CMK (cell line): Measurements from ENCODE around the gene GPAT3.
"Not testable (repeated sequence)": the region's sequence is repeated elsewhere in the genome, so short reads cannot be mapped to it uniquely, and the experiment has no call there.

Experiments
- DNase-seq: peaks from one replicate; pipeline ENCODE4 v3.0.0-alpha.2; 2010; ENCODE audit warnings: low read depth

GPAT3 gene

GRCh38 chr4:83535520-83536361 is at the start of gene GPAT3:
Gene GPAT3, plus strand, starts transcription at chr4:83536108. Its CDS starts 515 bp downstream, at chr4:83536623.
- DNase-seq, result peak; percentile 29

- no peak for DNase-seq
These were observed 49.3 kb upstream of the GPAT3 start for GRCh38 chr4:83486457-83487129.

DNA sequence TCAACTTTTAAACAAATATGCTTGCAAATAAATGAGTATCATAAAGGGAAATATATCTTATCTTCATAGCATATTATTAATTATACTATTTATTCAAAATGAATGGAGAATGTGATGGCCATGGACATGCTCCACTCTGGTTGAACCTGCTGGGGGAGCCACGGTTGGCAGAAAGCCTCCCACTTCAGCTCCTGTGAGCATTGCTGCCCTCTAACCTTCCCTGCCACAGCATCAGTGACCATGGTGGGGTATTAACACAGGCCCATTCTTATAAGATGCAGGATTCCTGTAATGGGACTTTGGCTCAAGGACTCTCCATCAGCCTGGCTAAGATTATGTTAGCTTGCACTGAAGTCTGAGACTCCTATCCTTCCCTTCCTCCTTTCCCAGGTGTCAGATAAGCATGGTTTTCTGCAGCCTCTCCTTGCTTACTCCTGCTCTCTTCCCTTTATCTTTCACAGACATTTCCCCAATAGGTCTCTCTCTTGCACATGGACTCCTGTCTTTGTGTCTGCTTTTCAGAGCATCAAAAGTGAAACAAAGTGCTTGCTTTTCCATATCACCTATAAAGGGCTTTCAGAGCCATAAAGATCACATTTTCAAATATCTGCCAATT is 46.1 kb upstream of the GPAT3 start:
- no peak for DNase-seq

DNA sequence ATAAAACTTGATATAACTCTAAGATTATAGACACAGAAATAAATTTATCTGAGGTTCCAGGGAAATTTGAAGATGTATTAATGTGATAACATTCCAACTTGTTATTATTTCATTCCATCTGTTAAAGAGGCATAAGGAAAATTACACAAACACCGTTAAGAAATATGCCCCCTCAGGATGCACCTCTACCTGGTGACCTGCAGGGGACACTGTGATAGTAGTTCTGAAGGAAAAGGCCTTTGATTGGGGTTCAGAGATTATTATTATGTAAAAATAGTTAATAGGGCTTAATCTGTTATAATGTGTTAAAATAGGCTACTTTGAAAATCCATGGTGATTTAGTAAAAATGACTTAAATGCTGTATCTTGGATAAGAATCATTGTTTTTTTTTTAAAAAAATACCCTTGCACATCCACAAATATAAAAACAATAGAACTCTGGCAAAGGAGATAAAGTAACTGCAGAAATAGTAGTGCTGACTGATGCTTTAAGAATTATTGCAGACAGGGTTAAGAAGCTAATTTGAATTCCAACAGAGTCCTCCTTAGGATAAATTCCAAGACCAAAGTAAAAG is 44.9 kb upstream of the GPAT3 start:
- peak; percentile 56 for DNase-seq

- DNase-seq, result not testable (repeated sequence)
These were observed 39.6 kb upstream of the GPAT3 start for GRCh38 chr4:83496085-83496917.

GRCh38 chr4:83498187-83498586 is 37.7 kb upstream of the GPAT3 start:
- DNase-seq, result no peak

DNA sequence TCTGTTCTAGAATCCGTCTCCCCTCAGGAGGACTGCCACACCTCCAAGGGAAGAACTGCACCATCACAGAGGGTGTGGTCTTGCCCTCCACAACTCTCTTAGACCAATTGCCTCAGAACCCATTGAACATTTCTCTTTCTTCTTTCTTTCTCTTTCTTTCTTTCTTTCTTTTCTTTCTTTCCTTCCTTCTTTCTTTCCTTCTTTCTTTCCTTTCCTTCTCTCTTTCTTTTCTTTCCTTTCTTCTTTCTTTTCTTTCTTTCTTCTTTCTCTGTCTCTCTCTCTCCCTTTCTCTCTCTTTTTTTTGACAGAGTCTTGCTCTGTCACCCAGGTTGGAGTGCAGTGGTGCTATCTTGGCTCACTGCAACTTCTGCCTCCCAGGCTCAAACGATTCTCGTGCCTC is 34.2 kb upstream of the GPAT3 start:
- not testable (repeated sequence) for DNase-seq

DNA sequence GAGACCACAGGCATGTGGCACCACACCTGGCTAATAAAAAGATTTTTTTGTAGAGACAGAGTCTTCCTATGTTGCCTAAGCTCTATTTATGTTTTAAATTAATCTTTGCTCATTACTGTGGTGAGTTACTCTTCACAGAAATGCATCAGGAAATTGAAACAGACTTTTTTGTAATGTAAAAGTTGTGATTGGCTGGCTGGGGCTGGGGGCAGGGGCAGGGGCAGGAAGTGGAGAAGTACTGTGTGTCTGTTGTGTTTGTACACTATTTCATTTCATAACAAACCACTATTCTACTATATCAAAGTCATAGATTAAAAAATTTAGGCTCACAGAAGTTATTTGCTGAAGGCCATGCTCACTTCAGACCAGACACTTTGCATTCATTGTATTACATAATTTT is 31.9 kb upstream of the GPAT3 start:
- no peak for DNase-seq

DNA sequence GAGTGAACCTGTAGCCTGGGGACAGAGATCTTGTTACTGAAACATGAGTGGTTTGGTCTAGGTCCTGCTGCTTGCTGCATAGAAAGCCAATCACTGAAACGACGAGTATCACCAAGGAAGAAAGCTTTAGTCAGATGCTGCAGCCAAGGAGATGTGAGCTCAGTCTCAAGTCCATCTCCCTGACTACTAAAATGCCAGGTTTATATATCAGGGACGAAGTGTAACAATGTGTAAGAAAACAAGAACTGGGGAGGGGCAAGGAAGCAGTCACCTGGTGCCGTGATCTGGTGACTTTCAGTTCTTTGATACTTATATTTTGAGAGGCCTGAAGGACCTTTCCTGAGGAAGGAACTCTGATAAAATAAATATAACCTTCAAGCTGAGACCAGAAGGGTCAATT is 31.4 kb upstream of the GPAT3 start:
- DNase-seq, result no peak

GRCh38 chr4:83504996-83505395 is 30.9 kb upstream of the GPAT3 start:
- DNase-seq, result no peak

- peak; percentile 69 for DNase-seq
These were observed 26.7 kb upstream of the GPAT3 start for GRCh38 chr4:83509156-83509585.

DNA sequence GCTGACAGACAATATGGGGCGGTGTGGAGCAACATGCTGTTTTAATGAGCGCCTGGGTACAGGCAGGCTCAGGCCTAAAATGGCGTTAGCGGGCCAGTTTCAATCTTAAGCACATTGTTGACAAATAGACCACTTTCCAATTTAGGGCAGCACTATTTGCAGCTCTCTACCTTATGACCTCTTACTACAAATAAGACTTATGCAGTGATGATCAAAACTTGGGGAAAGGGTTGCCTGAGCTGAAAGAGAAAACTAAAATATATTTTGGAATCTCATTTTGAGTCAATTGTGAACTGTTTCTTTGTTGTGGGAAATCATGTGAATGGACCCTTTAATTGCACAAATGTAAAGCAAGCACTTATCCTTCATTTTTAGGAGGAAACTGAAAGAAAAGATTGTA is 25.5 kb upstream of the GPAT3 start:
- no peak for DNase-seq

GRCh38 chr4:83516042-83516772 is 19.7 kb upstream of the GPAT3 start:
- no peak for DNase-seq

GRCh38 chr4:83522239-83522638 is 13.7 kb upstream of the GPAT3 start:
- DNase-seq, result no peak

DNA sequence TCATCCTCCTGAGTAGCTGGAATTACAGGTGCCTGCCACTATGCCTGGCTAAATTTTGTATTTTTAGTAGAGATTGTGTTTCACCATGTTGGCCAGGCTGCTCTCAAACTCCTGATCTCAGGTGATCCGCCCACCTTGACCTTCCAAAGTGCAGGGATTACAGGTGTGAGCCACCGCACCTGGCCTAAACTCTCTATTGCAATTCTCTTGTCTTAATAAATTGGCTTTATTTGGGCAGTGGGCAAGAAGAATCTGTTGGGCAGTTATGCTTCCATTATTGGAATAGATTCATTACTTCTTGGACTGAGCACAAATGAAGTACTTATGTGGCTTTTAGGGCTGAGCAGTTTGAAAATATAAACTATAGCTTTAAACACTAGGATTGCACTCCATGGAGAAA is 8.2 kb upstream of the GPAT3 start:
- no peak for DNase-seq

DNA sequence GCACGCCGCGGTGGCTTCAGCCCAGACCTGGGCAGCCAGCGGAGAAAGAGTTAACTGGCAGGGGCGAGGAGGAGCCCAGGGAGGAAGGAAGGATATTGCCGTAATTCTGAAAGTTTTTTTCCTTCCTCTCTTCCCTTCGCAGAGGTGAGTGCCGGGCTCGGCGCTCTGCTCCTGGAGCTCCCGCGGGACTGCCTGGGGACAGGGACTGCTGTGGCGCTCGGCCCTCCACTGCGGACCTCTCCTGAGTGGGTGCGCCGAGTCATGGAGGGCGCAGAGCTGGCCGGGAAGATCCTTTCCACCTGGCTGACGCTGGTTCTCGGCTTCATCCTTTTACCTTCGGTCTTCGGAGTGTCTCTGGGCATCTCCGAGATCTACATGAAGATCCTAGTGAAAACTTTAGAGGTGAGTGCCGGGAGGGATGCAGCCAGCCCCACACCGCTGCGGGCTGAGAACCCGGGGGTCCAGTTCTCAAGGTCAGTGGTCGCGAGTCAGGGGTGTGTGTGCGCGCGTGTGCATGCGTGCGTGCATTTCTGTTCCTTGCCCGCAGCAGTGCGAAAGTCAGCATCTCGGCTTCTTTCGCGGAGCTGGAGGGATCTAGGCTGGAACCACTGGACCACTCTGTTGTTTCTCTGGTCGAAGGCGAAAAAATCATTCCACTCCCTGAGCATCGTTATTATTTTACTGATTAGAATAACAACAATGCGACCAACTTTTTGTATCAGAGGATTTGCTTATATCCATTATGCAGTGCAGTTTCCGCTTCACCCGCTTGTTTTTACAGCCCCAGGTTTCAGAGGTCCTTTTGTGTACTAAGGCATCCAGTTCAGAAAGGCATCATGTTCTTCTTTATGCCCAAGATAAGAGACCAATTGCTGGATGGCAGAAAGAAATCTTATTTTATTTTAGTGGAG is 709 bp downstream of the GPAT3 start:
- DNase-seq, result no peak

DNA sequence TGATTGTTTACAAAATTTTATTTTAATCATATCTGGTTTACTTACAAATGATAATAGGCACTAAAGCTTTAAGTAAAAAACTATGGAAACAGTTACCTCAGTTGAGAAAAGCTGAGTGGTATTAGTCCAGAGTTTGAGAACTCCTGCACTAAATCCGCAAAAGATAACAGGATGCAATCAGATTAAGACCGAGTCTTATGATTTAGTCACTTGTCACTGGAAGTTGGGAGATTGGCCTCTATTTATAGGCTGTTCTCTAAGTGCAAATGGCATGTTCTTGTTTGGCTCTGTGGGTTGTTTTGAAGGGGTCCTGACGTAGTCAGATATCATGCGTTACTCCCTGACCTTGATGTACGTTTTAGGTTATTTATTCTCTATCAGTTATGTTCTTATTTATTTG is 6.3 kb downstream of the GPAT3 start:
- DNase-seq, result no peak

DNA sequence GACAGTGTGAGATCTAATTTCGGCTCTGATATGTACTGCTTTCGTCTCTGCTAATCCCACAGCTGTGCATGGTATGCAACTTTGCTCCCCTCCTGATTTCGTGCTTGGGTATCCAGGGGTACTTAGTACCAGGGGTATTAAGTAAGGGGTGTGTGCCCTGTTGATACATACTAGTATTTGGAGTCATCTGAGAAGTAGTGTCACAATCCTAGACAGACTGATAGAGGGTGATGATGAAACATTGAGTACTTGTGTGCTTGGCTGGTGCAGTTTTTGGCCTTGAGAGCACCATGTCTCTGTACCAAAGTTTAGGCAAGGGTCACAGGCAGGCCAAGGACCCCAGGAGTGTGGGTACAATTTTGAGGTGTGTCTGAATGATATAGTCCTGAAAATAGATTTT is 10.9 kb downstream of the GPAT3 start:
- no peak for DNase-seq

DNA sequence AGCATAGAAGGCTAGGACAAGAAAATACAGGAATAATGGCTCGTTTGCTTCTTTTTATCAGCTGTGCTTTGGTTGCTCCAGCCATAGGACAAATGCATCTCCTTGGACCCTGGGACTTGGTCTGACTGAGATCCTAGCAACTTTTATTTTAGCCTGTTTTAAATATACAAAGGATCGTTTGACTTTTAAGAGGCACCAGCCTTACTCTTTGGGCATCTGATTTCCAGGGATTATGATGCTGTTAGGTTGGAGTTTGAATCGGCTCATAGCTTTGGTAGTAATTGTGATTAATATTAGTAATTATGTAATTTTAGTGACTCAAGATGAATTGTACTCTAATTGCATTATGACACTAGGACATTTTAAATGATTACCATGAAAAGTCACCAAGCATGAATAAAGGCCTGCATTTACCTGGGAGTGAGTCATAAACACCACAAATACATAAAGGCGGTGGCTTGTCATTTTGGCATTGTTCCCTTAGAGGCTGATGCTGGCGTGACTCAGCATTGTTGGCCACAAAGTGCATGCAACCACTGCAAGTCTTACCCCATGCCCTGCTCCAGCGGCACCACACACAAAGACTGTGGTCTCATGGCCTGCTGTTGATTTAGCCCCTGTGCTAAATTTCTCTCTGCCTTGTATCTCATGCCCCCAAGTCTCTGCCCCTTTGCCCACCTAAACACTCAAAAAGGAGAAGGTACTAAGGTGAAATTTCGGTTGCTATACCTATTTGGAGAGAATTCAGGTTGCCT is 12.4 kb downstream of the GPAT3 start:
- peak; percentile 54 for DNase-seq
